Neutrophil (primary cell): ENCODE results near the gene FYCO1.
A peak's percentile ranks its signal among the peaks of the same experiment; 100 is the strongest.

Experiments
- H3K27ac ChIP-seq: fragments of 200-600 bp; sonication (generic); 2 replicates; pipeline ENCODE4 v1.5.1; 2016; ENCODE audit warnings: mild to moderate bottlenecking, moderate library complexity
- H3K27me3 ChIP-seq: fragments of 200-600 bp; sonication (generic); 2 replicates; pipeline ENCODE4 v1.6.0; 2016; ENCODE audit warnings: mild to moderate bottlenecking
- H3K36me3 ChIP-seq: fragments of 200-600 bp; sonication (generic); 2 replicates; pipeline ENCODE4 v1.5.1; 2017
- H3K4me1 ChIP-seq, 2 experiments: fragments of 200-600 bp in 1 of 2; sonication (generic) in 1 of 2; 1 replicate in 1 of 2; 2 replicates in 1 of 2; pipeline versions ENCODE4 v1.5.1 to v1.6.1; 2013 to 2016; ENCODE audit warnings: low read depth in 1 of 2, low read length in 1 of 2, mild to moderate bottlenecking in 1 of 2, moderate library complexity in 1 of 2; ENCODE audit not compliant: control insufficient read depth in 1 of 2, insufficient read depth in 1 of 2
- H3K4me3 ChIP-seq, 2 experiments: fragments of 200-600 bp in 1 of 2; sonication (generic) in 1 of 2; 1 replicate in 1 of 2; 2 replicates in 1 of 2; pipeline ENCODE4 v1.5.1; 2013 to 2016; ENCODE audit warnings: low read depth in 1 of 2, low read length in 1 of 2, mild to moderate bottlenecking in 1 of 2, moderate library complexity in 1 of 2
- H3K9me3 ChIP-seq: fragments of 200-600 bp; sonication (generic); 2 replicates; pipeline ENCODE4 v1.5.1; 2016
- TF ChIP-seq, protein P1 (sequence below): fragments of 200-600 bp; sonication (generic); IDR thresholded peaks from 2 replicates; pipeline ENCODE4 v1.5.1; 2016; ENCODE audit warnings: antibody characterized with exemption

Gene FYCO1

DNA sequence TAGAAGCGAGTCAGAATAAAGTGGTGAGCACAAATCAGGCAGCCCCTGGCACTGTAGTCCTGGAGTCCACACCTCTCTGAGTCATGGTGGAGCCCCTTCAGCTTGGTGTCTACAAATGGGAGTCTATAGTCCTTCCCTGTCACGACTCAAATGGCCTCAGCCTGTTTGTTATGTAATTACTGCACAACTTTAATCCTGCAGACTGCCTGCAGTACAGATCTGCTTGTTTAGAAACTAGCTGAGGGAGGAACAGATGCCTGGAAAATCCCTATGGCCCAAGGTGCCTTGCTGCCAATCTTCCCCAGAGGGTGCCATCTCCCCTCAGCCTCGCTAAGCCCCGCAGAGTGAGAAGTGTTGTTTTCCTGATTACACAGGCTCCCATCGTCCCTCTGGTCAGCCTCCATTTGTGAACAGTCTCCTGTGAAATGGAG, 56.3 kb downstream of the FYCO1 start:
- no peak overlapping the region for H3K27ac ChIP-seq
- no peak overlapping the region for H3K4me3 ChIP-seq
- TF ChIP-seq, protein P1, sequence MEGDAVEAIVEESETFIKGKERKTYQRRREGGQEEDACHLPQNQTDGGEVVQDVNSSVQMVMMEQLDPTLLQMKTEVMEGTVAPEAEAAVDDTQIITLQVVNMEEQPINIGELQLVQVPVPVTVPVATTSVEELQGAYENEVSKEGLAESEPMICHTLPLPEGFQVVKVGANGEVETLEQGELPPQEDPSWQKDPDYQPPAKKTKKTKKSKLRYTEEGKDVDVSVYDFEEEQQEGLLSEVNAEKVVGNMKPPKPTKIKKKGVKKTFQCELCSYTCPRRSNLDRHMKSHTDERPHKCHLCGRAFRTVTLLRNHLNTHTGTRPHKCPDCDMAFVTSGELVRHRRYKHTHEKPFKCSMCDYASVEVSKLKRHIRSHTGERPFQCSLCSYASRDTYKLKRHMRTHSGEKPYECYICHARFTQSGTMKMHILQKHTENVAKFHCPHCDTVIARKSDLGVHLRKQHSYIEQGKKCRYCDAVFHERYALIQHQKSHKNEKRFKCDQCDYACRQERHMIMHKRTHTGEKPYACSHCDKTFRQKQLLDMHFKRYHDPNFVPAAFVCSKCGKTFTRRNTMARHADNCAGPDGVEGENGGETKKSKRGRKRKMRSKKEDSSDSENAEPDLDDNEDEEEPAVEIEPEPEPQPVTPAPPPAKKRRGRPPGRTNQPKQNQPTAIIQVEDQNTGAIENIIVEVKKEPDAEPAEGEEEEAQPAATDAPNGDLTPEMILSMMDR = no peak
- H3K27me3 ChIP-seq = no peaks in the 10 kb centered on the region
- no peaks in the 10 kb centered on the region for H3K4me1 ChIP-seq
- no peaks in the 10 kb centered on the region for H3K9me3 ChIP-seq
- H3K36me3 ChIP-seq = no peaks in the 10 kb centered on the region

DNA sequence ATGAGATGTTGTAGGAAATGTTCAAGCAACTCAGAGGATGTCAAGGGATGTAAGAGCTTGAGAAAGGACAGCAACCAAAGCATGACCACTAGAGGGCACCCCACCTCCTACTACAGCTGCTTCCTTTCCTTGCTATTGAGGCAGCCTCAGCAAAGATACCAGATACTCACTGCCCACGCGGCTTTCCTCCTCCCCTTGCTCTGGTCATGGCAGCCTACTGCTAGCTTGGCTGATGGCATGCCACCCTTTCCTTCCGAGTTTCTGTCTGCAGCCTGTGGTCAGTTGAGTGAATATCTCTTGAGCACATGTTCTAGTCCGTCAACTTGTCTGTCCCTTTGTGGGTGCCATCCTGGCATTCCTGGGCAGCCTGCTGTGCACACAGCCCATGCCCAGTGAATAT, 56.8 kb downstream of the FYCO1 start:
- TF ChIP-seq, protein P1 = peak; percentile 86
- H3K27me3 ChIP-seq = no peaks in the 10 kb centered on the region
- no peaks in the 10 kb centered on the region for H3K9me3 ChIP-seq
- H3K27ac ChIP-seq = no peak overlapping the region
- H3K36me3 ChIP-seq = no peaks in the 10 kb centered on the region
- no peak overlapping the region for H3K4me3 ChIP-seq
- H3K4me1 ChIP-seq = no peaks in the 10 kb centered on the region

DNA sequence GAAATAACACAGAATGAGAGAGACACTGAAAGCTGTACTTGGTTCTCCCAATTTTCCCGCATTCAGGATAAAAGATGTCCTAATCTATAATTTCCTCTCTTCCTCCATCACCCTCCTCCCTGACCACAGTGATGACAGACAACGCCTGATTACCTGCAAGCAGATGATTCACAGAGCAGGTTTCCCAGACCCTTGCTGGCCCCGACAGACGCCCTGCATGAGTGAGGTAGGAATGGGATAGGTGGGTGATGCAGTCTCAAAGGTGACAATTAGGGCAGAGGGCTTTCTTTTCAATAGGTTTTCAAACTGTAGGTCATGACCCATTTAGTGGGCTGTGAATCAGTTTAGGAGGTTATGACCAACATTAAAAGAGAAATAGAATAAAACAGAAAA, 57.6 kb downstream of the FYCO1 start:
- TF ChIP-seq, protein P1 = no peak

DNA sequence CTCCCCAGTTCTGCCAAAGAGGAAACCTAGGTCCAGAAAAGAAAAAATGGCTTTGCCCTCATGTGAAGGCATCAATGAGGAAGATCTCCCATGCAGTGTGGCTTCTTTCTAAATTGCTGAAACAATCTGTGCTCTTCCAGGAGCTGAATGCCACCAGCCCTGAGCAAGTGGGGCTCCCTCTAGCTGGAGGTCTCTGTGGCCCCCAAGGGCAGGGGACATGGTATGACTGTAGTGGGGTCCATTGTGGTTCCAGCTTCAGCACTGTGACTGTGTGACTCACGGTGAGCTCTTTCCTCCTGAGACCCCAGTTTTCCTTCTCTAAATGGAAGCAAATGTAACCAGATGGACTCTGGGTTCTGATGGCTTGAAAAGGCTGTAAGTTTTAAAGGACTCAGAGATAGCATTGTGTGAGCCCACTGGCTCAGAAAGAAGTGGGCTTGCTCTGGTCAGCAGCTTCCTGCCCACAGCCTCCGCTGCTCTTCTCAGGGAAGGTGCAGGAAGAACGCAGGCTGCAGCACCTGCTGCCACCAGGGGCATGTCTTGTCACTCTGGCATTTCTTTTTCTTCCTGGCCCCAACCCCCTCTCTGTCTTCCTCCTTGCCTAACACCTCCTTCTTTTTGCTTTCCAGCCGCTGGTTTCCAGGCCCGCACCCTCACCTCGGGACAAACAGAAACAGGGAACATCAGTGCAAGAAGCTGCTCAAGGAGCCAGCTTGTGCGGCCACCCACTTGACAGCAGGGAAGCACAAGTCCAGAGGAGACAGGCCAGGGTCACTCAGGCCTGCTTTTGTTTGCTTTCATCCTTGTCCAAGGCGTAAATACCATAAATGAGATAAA, 58.2 kb downstream of the FYCO1 start:
- Histone ChIP-seq H3K27me3 (no peaks in the 10 kb centered on the region), H3K27ac (no peak overlapping the region), H3K36me3 (no peaks in the 10 kb centered on the region), H3K4me3 (no peak overlapping the region), H3K9me3 (no peaks in the 10 kb centered on the region), H3K4me1 (peaks cover 4% of the 10 kb centered on the region in 2 experiments)
- TF ChIP-seq, protein P1 = no peak

More for the DNA sequence above, 57.6 kb downstream of the FYCO1 start:
- Histone ChIP-seq H3K4me3 (no peak overlapping the region), H3K9me3 (no peaks in the 10 kb centered on the region), H3K4me1 (no peaks in the 10 kb centered on the region), H3K27me3 (no peaks in the 10 kb centered on the region), H3K36me3 (no peaks in the 10 kb centered on the region), H3K27ac (no peak overlapping the region)

DNA sequence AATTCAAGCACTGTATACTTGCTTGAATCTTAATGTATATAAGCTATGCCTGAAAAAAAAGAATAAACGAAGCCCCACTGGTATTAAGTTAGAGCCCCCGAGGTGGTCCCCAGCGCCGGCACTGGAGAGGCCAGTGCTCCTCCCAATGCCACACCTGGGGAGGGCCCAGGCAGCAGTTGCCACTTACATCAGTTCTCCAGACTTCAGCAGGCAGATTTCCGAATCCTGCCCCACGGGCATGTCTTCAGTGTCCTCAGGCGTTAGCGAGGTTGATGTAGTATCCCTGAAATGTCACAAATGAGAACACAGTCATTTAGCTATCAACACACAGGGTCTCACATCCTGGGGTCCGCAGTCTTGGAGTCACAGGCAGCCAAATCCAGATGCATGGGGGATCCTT, 59.4 kb downstream of the FYCO1 start:
- Histone ChIP-seq H3K27me3 (no peaks in the 10 kb centered on the region), H3K9me3 (no peaks in the 10 kb centered on the region), H3K4me3 (no peak overlapping the region), H3K36me3 (no peaks in the 10 kb centered on the region), H3K27ac (no peak overlapping the region), H3K4me1 (peaks cover 11 to 13% of the 10 kb centered on the region in 2 experiments)
- TF ChIP-seq, protein P1 = no peak
